Astrocyte of the cerebellum (primary cell): ENCODE data around the gene ABTB2.

Experiments used
- DNase-seq: peaks from one replicate; pipeline ENCODE4 v3.0.0-alpha.2; 2011; ENCODE audit warnings: low read depth
- H3K4me3 ChIP-seq: 2 replicates; pipeline ENCODE4 v1.5.1; 2011; ENCODE audit warnings: mild to moderate bottlenecking, low read depth, low read length, moderate library complexity
- CTCF ChIP-seq: IDR thresholded peaks from 2 replicates; pipeline ENCODE4 v1.5.1; 2012; ENCODE audit warnings: low read length, low read depth, moderate library complexity, mild to moderate bottlenecking; ENCODE audit errors: missing control alignments
- in situ Hi-C: cut with HindIII; loops from 2 replicates; pipeline ENCODE4 v1.10.0; 2017; ENCODE audit warnings: low sequenced_read_pairs

ABTB2 gene

GRCh38 chr11:34332524-34332923 lies 25.3 kb downstream of the ABTB2 start:
- no peak for TF ChIP-seq CTCF
- no peak overlapping the region for H3K4me3 ChIP-seq
- DNase-seq: no peak
- in situ Hi-C loops: no loop called here

DNA sequence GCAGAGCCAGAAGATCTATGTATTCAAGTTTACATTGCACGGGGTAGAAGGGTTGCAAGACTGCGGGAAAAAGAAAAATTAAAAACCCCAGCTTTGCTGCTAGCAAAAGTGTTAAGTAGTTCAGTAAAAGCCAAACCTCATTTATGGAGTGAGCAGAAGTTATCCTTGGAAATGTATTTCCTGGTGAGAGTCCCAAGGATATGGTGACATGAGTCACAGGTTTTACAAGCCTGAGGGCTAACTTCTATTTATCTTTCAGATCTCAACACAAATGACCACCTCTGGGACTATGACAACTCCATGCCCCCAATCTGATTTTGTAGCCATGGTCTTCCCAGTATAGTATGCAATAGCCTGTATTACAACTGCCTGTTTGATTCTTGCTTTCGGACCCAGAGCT lies 26.1 kb downstream of the ABTB2 start:
- no peak for TF ChIP-seq CTCF
- in situ Hi-C loops: no loop called here
- no peak for DNase-seq
- H3K4me3 ChIP-seq: no peak overlapping the region

GRCh38 chr11:34331329-34331728 lies 26.5 kb downstream of the ABTB2 start:
- no peak for TF ChIP-seq CTCF
- in situ Hi-C loops: no loop called here
- peak; percentile 59 for DNase-seq
- no peak overlapping the region for H3K4me3 ChIP-seq

- H3K4me3 ChIP-seq: no peak overlapping the region
- no peak for TF ChIP-seq CTCF
- in situ Hi-C loops: no loop called here
- DNase-seq: no peak
Measured at GRCh38 chr11:34330653-34331052, 27.2 kb downstream of the ABTB2 start.

DNA sequence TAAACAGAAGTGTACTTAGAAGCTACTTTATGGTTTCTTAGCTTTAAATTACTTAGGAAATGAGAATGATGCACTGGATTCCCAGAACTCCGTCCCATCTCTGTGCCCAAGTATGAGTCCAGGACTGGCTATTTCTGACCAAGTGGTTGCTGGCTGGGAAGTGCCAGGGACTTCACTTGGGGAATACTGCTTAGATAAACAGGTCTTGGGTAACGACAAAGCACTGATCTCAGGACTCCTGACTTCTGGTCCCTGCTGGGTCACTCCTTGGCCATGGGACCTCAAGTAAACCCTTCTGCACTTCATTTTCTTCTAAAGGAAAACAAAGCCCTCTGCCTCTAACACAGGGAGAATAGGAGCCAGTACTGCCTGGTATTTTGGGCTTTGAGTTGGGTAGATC lies 27.9 kb downstream of the ABTB2 start:
- H3K4me3 ChIP-seq: no peak overlapping the region
- DNase-seq: no peak
- in situ Hi-C loops: no loop called here
- no peak for TF ChIP-seq CTCF

DNA sequence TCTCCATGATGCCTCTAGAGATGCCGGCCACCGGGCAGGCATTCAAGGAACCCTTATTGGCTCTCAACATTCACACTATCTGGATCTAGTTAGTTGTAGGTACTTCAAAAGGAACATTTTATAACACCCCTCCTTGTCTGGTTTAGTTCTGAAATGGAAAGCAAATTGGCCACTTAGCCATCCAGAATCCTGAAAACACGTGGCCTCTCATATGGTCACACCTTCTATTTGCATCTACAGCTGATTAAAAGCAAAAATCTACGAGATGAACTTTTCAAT lies 29.2 kb downstream of the ABTB2 start:
- in situ Hi-C loops: no loop called here

More for the DNA sequence above, 29.2 kb downstream of the ABTB2 start:
- DNase-seq: no peak
- no peak overlapping the region for H3K4me3 ChIP-seq
- no peak for TF ChIP-seq CTCF
